ENCODE results near the gene WIPF1. TPM values are rescaled to one million over a fixed set of nuclear protein-coding genes. Genes with fewer than 3 reads are reported as not detected.
A peak's percentile ranks its signal among the peaks of the same experiment; 100 is the strongest.

The WIPF1 gene
- total RNA-seq, 1 experiment from 2014 or later = 19.4 TPM

- no peak for DNase-seq (ENCODE audit: low read depth)
Observed at GRCh38 chr2:174623106-174623637, 25.6 kb upstream of the WIPF1 start.

DNA sequence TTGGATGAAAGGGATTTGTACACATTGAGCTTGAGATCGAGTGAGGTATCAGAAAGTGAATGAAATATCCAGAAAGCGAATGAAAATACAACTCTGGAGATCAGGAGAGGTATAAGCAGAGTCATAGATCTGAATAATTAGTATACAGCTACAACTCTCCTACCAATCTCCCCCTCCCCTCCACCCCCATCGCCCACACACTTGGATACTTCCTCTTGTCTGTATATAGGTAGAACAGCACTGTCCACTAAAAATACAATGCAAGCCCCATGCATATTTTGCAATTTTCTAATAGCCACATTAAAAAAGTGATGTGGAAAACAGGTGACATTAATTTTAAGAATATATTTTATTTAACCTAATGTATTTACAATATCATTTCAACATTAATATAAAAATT, 23.7 kb upstream of the WIPF1 start:
- DNase-seq (ENCODE audit: low read depth) = no peak

GRCh38 chr2:174618179-174618578, 20.6 kb upstream of the WIPF1 start:
- peak; percentile 52 for DNase-seq (ENCODE audit: low read depth)

DNA sequence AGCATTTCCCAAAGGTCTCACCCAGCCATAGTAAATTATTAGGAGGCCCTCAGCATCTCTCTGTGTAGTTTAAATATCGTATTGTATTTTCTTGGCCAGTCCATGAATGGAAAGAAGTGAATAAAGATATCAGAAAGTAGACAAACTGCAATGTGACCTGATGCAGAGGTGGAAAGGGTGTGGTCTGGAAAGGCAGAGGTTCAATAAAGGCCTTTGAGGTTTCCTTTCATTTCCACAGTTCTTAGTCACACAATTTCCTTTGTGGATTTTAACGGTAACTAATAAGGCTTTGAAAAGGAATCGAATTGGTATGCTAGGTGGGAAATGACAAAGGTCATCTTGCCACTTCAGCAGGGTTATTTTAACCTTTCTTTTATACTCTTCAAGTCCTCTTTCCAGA, 20.1 kb upstream of the WIPF1 start:
- DNase-seq (ENCODE audit: low read depth) = no peak

GRCh38 chr2:174617120-174617519, 19.5 kb upstream of the WIPF1 start:
- peak; percentile 60 for DNase-seq (ENCODE audit: low read depth)

GRCh38 chr2:174615871-174616436, 18.4 kb upstream of the WIPF1 start:
- DNase-seq (ENCODE audit: low read depth) = peak; percentile 90

DNA sequence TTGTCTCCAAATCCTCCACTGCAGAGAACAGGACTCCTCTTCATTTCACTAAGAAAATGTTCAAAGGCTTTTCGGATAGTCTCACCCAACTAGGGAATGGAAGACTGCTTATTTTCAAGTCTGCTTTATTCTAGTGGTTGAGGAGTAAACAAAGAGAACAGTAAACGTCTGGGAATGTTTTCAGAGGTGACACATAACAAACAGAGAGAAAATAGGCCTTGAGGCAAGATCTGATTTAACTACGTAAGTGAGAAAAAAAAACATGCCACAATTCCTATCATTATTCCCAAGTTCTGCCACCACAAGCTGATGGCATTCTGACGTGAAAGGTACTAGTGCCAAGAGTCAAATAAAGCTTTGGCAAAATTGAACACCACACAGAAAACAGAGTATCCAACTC, 16.7 kb upstream of the WIPF1 start:
- DNase-seq (ENCODE audit: low read depth) = peak; percentile 80

GRCh38 chr2:174613531-174613930, 15.9 kb upstream of the WIPF1 start:
- no peak for DNase-seq (ENCODE audit: low read depth)

- no peak for DNase-seq (ENCODE audit: low read depth)
Observed at GRCh38 chr2:174612970-174613369, 15.4 kb upstream of the WIPF1 start.

DNA sequence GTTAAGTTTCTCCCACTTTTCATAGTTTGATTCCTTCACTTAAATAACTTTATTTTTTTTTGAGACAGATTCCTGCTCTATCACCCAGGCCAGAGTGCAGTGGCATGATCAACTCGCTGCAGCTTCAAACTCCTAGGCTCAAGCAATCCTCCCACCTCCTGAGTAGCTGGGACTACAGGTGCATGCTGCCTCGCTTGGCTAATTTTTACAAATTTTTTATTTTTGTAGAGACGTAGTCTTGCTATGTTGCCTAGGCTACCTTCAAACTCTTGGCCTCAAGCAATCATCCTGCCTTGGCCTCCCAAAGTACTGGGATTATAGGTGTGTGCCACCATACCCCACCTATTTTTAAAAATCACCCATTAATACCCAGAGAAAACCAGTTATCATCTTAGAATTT, 14.2 kb upstream of the WIPF1 start:
- DNase-seq (ENCODE audit: low read depth) = no peak

DNA sequence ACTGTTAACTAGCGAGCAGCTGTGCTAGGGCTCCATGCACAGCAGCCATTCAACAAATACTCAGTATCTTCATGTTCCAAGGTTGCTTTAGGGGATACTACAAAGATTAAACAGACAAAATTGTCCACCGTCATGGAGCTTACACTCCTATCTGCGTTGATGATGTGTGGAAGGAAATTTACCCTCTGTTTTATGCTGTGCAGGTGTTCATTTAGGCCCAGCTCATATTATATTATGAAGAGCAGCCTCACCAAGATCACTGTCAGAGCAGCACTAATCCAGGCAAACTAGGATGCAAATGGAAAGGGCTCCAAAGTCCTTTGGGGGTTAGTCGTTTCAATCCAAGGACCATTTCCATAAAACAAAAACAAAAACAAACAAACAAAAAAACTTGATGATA, 13.4 kb upstream of the WIPF1 start:
- no peak for DNase-seq (ENCODE audit: low read depth)

DNA sequence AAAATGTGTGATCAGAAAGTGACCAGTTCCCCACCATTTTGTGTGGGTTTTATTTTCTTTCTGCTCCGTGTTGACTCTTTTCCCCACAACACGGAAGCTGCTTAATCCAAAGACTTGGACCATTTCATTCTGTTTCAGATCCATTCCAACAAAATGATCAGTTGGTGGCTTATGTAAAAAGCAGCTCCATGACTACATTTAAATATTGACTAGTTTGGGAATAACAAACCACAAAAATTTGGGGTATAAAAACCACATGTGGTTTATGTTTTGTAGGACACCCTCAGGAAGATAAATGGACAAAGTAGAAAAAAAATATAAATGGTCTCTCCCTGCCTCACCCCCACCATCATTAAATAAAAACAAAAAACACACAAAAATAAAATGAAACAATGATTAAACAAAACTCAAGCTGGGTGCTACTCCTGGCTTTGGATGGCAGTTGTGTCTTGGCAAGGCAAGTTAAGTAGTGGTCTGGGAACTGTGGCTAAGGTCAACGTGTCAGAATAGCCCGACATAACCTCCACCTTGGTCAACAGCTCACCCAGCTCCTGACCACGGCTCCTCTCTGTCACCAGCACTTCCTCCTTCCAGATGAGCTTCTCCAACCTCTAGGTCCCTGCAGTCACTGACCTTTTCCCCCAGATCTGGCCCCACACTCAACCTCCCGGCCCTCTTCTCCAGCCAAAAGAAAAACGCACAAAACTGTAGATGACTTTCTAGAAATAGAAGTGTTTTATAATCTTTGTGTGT, 12.8 kb upstream of the WIPF1 start:
- DNase-seq (ENCODE audit: low read depth) = peak; percentile 41

GRCh38 chr2:174609261-174609660, 11.7 kb upstream of the WIPF1 start:
- no peak for DNase-seq (ENCODE audit: low read depth)

DNA sequence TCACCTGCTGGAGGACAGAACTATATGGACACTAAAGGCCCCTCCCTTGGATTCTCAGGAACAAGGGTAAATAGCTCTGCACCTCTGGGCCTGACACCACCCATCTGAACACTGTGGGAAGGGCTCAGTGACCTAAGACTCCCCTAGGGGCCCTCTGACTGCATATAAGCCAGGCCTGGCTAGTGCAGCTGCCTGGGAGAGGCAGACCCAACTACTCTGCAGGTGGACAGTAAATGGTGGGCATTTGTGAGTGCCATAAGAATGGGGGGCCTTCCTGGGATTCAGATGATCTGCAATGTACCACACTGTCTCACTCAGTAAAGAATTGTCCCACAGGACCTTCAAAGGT, 11.2 kb upstream of the WIPF1 start:
- DNase-seq (ENCODE audit: low read depth) = no peak

- no peak for DNase-seq (ENCODE audit: low read depth)
Observed at GRCh38 chr2:174607989-174608865, 10.6 kb upstream of the WIPF1 start.

GRCh38 chr2:174607584-174607983, 10.0 kb upstream of the WIPF1 start:
- no peak for DNase-seq (ENCODE audit: low read depth)

DNA sequence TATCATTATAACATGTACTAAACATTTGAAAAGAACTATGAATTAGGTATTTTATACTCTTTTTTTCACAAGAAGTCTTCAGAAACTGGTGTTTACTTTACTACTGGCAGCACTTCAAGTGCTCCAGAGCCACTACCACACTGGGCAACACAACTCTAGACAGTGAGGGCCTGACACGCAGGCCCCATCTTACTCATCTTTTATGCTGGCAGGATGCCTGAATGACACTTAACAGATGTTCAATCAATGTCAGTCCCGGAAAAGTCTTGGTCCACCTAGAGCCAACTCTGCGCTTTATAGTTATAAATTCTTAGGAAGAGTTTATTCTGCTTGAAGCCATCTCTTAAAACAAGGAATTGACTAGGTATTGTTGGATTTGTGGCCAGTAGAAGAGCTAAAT, 8.7 kb upstream of the WIPF1 start:
- peak; percentile 96 for DNase-seq (ENCODE audit: low read depth)

DNA sequence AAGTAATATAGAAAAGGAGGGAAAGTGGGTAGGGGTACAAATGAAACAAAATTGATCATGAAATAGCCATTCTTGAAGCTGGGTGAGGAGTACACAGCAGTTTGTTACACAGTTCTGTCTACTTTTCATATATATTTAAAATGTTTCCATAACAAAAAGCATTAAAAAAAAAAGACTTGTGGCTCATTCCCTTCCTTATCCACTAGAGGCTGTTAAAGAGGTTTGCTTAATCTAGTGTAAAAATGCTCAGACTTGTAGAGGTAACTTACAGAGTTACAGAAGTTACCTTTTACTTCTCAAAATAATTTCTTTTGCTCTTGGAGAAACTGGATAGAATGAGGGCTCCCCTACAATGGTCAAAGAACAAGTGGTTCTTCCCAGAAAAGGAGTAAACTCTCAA, 8.1 kb upstream of the WIPF1 start:
- DNase-seq (ENCODE audit: low read depth) = peak; percentile 50

- DNase-seq (ENCODE audit: low read depth) = peak; percentile 86
Observed at GRCh38 chr2:174603280-174603679, 5.7 kb upstream of the WIPF1 start.

DNA sequence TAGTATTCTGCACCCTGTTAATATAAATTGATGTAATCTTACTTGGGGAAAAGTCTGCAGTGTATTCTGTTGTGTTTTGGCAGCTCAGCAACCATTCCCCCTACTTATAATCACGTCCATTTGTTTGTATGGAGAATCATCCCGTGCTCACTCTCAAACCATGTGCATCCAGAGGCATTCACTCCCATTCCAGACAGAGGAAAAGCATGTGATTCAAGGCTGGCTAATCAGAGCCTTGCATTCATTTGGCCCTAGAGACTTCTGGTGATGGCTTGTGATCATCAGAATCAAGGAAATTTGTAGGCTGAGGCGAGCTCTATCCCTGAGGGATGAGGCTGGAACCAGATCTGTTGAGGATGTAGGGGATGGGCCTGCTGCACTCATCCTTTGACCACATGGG, 5.1 kb upstream of the WIPF1 start:
- no peak for DNase-seq (ENCODE audit: low read depth)

- no peak for DNase-seq (ENCODE audit: low read depth)
Observed at GRCh38 chr2:174600349-174600748, 2.7 kb upstream of the WIPF1 start.

DNA sequence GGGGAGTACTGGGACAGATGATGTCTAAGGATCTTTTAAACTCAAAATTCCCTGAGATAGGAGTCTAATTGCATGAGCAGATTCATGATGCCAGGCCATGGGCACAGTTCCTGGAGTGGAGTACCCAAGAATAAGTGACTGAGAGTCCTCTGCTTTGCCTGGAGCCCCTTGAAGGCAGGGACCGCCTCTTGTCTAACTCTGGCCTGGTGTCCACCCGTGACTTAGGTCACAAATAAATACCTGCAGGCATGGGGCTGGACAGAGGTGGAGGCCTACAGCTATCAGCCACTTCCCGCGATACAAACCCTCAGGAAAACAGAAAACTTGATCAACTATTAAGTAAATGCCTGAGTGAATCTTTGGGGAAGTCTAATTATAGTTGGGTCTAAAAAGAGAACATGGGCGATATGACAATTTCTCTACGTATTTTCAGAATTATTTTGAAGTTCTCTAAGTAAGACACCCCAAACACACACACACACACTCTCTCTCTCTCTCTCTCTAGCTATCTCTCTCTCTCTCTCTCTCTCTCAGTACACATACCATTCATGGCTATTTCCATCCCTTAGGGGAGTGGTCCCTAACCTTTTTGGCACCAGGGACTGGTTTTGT, 1.8 kb upstream of the WIPF1 start:
- DNase-seq (ENCODE audit: low read depth) = no peak

Data from LHCN-M2 (cell line).